ENCODE measurements around the gene FOXJ1.

DNA sequence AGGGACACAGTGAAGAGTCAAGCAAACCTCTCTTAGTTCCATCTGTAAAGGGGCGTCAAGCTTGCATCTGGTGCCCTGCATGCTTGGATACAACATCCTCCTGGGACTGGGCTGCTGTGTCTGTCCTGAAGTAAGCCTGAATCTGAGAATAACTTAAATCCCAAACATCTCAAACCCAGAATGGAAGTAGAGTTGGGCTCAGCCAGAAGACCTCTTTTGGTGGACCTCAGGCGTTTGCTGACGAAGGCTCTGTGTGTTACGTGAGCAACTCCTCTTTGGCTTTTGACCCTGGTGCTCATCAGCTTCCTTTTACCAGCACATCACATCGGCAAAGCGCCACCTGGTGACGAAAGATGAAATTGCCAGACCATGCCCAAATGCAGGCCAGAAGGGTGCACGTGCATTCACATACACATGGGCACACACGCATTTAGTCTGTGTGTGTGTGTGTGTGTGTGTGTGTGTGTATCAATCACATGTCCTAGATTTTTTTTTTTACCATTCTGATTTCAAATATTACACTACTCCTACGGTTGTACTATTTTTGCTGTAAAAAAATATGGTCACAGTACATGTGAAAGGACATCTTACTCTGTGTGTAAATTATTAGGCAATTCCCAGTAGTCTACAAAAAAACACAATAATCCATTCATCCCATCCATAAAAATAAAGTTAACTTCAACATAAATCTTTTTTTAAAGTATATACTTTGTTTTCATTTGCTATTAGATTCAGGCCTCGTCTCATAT, 41.1 kb upstream of the FOXJ1 start:
- TF ChIP-seq, protein P1, sequence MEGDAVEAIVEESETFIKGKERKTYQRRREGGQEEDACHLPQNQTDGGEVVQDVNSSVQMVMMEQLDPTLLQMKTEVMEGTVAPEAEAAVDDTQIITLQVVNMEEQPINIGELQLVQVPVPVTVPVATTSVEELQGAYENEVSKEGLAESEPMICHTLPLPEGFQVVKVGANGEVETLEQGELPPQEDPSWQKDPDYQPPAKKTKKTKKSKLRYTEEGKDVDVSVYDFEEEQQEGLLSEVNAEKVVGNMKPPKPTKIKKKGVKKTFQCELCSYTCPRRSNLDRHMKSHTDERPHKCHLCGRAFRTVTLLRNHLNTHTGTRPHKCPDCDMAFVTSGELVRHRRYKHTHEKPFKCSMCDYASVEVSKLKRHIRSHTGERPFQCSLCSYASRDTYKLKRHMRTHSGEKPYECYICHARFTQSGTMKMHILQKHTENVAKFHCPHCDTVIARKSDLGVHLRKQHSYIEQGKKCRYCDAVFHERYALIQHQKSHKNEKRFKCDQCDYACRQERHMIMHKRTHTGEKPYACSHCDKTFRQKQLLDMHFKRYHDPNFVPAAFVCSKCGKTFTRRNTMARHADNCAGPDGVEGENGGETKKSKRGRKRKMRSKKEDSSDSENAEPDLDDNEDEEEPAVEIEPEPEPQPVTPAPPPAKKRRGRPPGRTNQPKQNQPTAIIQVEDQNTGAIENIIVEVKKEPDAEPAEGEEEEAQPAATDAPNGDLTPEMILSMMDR (IDR thresholded peaks at IDR 0.05), result peak; percentile 78 to 92 (median 88)
- TF ChIP-seq EP300 (IDR thresholded peaks at IDR 0.05; ENCODE audit: low read depth) (no peak), POLR2AphosphoS5 (IDR thresholded peaks at IDR 0.05) (peak in 1 of 3 donors; percentile 9)
